Measurements from ENCODE around the gene PTGES. TPM values are rescaled to one million over a fixed set of nuclear protein-coding genes. Genes with fewer than 3 reads are reported as not detected.
A peak's percentile ranks its signal among the peaks of the same experiment; 100 is the strongest.

The PTGES gene
- total and polyA plus RNA-seq, 9 of the 15 experiments (the other 6 are each of a cell fraction or from before 2014, with no cell fraction given) = 0.13 TPM; not detected in 8

DNA sequence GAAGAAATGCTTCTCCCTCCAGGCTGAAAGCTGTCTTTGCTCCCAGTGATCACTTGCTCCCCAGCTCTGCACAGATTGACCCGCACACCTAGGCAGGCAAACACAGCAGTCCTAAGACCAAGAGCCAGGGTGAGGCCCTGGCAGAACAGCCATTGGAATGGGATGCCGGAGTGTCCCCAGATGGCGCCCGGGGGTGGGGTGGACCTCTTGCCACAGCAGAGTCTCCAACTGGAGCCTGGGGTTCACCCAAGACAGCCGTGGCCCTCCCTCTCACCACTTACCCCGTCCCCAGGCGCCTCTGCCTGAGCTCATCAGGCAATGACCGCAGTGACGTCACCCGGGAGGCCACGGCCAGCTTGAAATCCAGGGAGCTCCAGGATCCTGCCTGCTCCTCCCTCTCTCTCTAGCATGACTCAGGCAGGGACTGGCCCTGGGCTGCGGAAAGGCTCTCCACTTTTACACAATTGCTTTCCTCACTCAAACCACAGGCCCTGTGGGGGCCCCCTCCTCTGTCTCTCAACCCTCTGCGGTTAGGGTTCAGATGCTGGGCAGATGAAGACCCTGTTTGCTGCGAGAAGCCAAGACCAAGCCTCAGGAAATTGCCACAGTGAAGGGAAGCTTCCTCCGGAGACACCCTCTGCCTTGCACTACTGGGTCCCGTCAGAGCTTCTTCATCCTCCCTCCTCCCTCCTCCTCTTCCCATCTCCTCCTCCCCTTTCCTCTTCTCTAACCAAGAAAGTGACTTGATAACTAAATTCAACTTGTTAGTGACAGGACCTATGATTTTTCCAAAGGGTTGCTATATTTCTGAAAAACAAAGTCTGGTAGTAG, 24.3 kb upstream of the PTGES start (continued):
- TF ChIP-seq KLF10 (CRISPR knock-in tag; IDR thresholded peaks at IDR 0.05) = no peak
- TF ChIP-seq, protein P1, sequence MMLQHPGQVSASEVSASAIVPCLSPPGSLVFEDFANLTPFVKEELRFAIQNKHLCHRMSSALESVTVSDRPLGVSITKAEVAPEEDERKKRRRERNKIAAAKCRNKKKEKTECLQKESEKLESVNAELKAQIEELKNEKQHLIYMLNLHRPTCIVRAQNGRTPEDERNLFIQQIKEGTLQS (IDR thresholded peaks at IDR 0.05) = peak; percentile 100
- TF ChIP-seq, protein P1 (CRISPR knock-in tag; conservative IDR thresholded peaks at IDR 0.05) = peak; percentile 97
- peak; percentile 86 for TF ChIP-seq NCOA1 (IDR thresholded peaks at IDR 0.05; ENCODE audit: low read depth)
- TF ChIP-seq ZNF239 (CRISPR knock-in tag; IDR thresholded peaks at IDR 0.05) = peak; percentile 43; the same call in 1 of the 2 replicates
- TF ChIP-seq ZNF589 (CRISPR knock-in tag; IDR thresholded peaks at IDR 0.05; ENCODE audit: low read depth) = 0 out of 2 replicates have a peak, but pooled peaks have one; percentile 50
- peak; percentile 84 for TF ChIP-seq SP1 (CRISPR knock-in tag; IDR thresholded peaks at IDR 0.05)
- TF ChIP-seq ZNF384 (IDR thresholded peaks at IDR 0.05; ENCODE audit: low read depth, low read length) = no peak
- peak; percentile 65 for TF ChIP-seq ZFX (CRISPR knock-in tag; IDR thresholded peaks at IDR 0.05)
- TF ChIP-seq GABPB1 (CRISPR knock-in tag; IDR thresholded peaks at IDR 0.05) = peak; percentile 80
- 0 out of 2 replicates have a peak, but pooled peaks have one; percentile 36 for TF ChIP-seq KLF6 (CRISPR knock-in tag; IDR thresholded peaks at IDR 0.05; ENCODE audit: borderline replicate concordance)
- peak; percentile 50; the same call in 1 of the 2 replicates for TF ChIP-seq CBFA2T3 (IDR thresholded peaks at IDR 0.05)
- no peak for TF ChIP-seq NFXL1 (CRISPR knock-in tag; IDR thresholded peaks at IDR 0.05)
- TF ChIP-seq FOXA3 (CRISPR knock-in tag; conservative IDR thresholded peaks at IDR 0.05 in 1 of 2, IDR thresholded peaks at IDR 0.05 in 1 of 2) = peak in 1 of 2 experiments; percentile 22; a peak in 1 of 4 replicates
- no peak for TF ChIP-seq PML (IDR thresholded peaks at IDR 0.05; ENCODE audit: low read length)
- TF ChIP-seq, protein P2, sequence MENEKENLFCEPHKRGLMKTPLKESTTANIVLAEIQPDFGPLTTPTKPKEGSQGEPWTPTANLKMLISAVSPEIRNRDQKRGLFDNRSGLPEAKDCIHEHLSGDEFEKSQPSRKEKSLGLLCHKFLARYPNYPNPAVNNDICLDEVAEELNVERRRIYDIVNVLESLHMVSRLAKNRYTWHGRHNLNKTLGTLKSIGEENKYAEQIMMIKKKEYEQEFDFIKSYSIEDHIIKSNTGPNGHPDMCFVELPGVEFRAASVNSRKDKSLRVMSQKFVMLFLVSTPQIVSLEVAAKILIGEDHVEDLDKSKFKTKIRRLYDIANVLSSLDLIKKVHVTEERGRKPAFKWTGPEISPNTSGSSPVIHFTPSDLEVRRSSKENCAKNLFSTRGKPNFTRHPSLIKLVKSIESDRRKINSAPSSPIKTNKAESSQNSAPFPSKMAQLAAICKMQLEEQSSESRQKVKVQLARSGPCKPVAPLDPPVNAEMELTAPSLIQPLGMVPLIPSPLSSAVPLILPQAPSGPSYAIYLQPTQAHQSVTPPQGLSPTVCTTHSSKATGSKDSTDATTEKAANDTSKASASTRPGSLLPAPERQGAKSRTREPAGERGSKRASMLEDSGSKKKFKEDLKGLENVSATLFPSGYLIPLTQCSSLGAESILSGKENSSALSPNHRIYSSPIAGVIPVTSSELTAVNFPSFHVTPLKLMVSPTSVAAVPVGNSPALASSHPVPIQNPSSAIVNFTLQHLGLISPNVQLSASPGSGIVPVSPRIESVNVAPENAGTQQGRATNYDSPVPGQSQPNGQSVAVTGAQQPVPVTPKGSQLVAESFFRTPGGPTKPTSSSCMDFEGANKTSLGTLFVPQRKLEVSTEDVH (IDR thresholded peaks at IDR 0.05; ENCODE audit: low read depth, partially characterized antibody) = peak; percentile 70
- no peak for TF ChIP-seq HMG20B (CRISPR knock-in tag; IDR thresholded peaks at IDR 0.05)
- TF ChIP-seq, protein P3, sequence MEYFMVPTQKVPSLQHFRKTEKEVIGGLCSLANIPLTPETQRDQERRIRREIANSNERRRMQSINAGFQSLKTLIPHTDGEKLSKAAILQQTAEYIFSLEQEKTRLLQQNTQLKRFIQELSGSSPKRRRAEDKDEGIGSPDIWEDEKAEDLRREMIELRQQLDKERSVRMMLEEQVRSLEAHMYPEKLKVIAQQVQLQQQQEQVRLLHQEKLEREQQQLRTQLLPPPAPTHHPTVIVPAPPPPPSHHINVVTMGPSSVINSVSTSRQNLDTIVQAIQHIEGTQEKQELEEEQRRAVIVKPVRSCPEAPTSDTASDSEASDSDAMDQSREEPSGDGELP (CRISPR knock-in tag; IDR thresholded peaks at IDR 0.05; ENCODE audit: borderline replicate concordance) = peak; percentile 84; the same call in 1 of the 2 replicates
- TF ChIP-seq, protein P4, sequence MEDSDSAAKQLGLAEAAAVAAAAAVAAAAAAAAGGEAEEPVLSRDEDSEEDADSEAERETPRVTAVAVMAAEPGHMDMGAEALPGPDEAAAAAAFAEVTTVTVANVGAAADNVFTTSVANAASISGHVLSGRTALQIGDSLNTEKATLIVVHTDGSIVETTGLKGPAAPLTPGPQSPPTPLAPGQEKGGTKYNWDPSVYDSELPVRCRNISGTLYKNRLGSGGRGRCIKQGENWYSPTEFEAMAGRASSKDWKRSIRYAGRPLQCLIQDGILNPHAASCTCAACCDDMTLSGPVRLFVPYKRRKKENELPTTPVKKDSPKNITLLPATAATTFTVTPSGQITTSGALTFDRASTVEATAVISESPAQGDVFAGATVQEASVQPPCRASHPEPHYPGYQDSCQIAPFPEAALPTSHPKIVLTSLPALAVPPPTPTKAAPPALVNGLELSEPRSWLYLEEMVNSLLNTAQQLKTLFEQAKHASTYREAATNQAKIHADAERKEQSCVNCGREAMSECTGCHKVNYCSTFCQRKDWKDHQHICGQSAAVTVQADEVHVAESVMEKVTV (CRISPR knock-in tag; IDR thresholded peaks at IDR 0.05) = peak; percentile 56
- TF ChIP-seq ETV6 (IDR thresholded peaks at IDR 0.05; ENCODE audit: borderline replicate concordance in 1 of 2, low read depth in 2 of 2, low read length in 1 of 2) = 0 out of 4 replicates have a peak, but pooled peaks of 1 of the 2 experiments have one; percentile 58
- 0 out of 2 replicates have a peak, but pooled peaks have one; percentile 23 for TF ChIP-seq ETV6 (CRISPR knock-in tag; IDR thresholded peaks at IDR 0.05; ENCODE audit: borderline replicate concordance)
- TF ChIP-seq MEF2D (tag; conservative IDR thresholded peaks at IDR 0.05; ENCODE audit: low read depth) = peak; percentile 38; the same call in 1 of the 2 replicates
